OCI-LY3 (cell line): ENCODE results near the gene COL4A1.

Experiments
- EZH2phosphoT487 ChIP-seq: fragments of 200-600 bp; shearing (Covaris generic); IDR thresholded peaks from 2 replicates; pipeline ENCODE4 v1.6.1; 2018; ENCODE audit warnings: antibody characterized with exemption, mixed run types, low read depth
- TF ChIP-seq, protein P1 (sequence below): fragments of 200-600, 300-600 bp; sonication (generic); IDR thresholded peaks from 2 replicates; pipeline ENCODE4 v1.5.1; 2014; ENCODE audit warnings: antibody characterized with exemption, low read length, low read depth

DNA sequence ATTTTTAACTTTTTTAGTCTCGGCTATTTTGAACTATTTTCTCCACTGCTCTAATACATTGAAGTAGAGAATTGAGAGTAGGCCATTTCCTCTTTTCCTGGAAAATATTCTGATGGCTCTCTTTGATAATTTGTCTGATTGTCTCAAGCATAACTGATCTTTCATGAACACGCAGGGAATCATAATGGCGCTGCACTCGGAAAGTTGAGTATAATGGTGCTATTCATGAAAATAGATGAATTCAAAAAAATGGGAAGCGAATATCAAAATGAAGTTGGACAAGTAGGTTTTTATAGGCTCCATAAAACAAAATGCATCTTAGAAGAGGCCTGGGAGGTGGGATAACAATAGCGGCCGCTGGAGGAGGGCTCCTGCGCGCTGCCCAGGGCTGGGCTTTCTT, 29.2 kb upstream of the COL4A1 start:
- TF ChIP-seq, protein P1, sequence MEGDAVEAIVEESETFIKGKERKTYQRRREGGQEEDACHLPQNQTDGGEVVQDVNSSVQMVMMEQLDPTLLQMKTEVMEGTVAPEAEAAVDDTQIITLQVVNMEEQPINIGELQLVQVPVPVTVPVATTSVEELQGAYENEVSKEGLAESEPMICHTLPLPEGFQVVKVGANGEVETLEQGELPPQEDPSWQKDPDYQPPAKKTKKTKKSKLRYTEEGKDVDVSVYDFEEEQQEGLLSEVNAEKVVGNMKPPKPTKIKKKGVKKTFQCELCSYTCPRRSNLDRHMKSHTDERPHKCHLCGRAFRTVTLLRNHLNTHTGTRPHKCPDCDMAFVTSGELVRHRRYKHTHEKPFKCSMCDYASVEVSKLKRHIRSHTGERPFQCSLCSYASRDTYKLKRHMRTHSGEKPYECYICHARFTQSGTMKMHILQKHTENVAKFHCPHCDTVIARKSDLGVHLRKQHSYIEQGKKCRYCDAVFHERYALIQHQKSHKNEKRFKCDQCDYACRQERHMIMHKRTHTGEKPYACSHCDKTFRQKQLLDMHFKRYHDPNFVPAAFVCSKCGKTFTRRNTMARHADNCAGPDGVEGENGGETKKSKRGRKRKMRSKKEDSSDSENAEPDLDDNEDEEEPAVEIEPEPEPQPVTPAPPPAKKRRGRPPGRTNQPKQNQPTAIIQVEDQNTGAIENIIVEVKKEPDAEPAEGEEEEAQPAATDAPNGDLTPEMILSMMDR: no peak
- no peak for TF ChIP-seq EZH2phosphoT487
